H1 (cell line): ENCODE measurements around the gene TMEM30A. TPM values are rescaled to one million over a fixed set of nuclear protein-coding genes. Genes with fewer than 3 reads are reported as not detected.

Source experiments
- JUND ChIP-seq: IDR thresholded peaks from 2 replicates; pipeline ENCODE4 v1.6.1; 2011; ENCODE audit warnings: mild to moderate bottlenecking, improper control_type of control experiment, low read length
- KDM1A ChIP-seq: fragments of 200-600, 300-600 bp; sonication (generic); IDR thresholded peaks from 2 replicates; pipeline ENCODE4 v1.7.1; 2016; ENCODE audit warnings: mild to moderate bottlenecking, low read length, borderline replicate concordance
- NRF1 ChIP-seq: IDR thresholded peaks from 2 replicates; pipeline ENCODE4 v1.6.1; 2011; ENCODE audit warnings: mild to moderate bottlenecking, low read depth, low read length, improper control_type of control experiment
- PHF8 ChIP-seq: fragments of 200-600 bp; sonication (generic); conservative IDR thresholded peaks from 2 replicates; pipeline ENCODE4 v1.7.1; 2012; ENCODE audit warnings: low read depth, mild to moderate bottlenecking, inconsistent platforms, low read length, moderate library complexity
- RAD21 ChIP-seq, 2 experiments: IDR thresholded peaks in 1 of 2; conservative IDR thresholded peaks in 1 of 2; 2 replicates each; pipeline ENCODE4 v1.6.1; 2011; ENCODE audit warnings: low read depth in 2 of 2, low read length in 2 of 2, improper control_type of control experiment in 1 of 2, inconsistent platforms in 1 of 2, mild to moderate bottlenecking in 1 of 2, moderate library complexity in 1 of 2
- SIRT6 ChIP-seq: IDR thresholded peaks from one replicate; pipeline ENCODE4 v1.7.1; 2012; ENCODE audit warnings: low read length, inconsistent platforms
- SUZ12 ChIP-seq: fragments of 200-600 bp; sonication (generic); IDR thresholded peaks from 2 replicates; pipeline ENCODE4 v1.6.1; 2012; ENCODE audit warnings: mild to moderate bottlenecking, inconsistent platforms, low read length, moderate library complexity, mixed read lengths
- polyA plus RNA-seq, 7 experiments: library from polyadenylated mRNA; depleted of rRNA in 3 of 7; stranded (reverse) in 5 of 7; unstranded in 2 of 7; fragments of >200 nt in 5 of 7; fragments of 200-250 nt in 2 of 7; gene quantifications; 1 replicate in 5 of 7; 2 replicates in 1 of 7; 4 replicates in 1 of 7; pipeline versions ENCODE4 v1.2.1 to v1.2.3, GENCODE V29; 2011 to 2013; ENCODE audit warnings: missing spikeins in 2 of 7, mixed read lengths in 2 of 7
- total RNA-seq: library from RNA; stranded (reverse); fragmentation: NEBNext Ultra II Directional; extraction: Animal tissue kit (Norgen Biotek cat#: 25700); gene quantifications from 2 replicates; pipeline ENCODE4 v1.2.1, GENCODE V29; 2021

TMEM30A gene
- total and polyA plus RNA-seq, 2 of the 8 experiments (the other 6 are each of a cell fraction or from before 2014, with no cell fraction given): 10.5 to 71.0 TPM

DNA sequence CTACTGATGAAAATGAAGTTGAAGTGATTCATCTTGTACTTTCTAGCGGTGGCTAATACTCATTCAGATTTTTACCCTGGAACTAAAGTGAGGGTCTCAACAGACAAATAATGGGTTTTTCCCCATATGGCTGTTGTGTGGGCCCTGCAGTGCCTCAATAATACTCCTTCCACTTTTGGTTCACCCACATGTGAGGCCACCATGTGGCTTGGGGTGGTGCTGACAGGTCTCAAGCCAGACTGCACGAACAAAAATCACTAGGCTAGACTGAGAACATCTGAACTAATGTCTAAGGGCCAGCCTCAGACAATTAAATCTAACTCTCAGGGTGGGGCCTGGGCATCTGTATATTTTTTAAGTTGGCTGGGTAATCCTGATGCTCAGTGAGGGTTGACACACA is 70.9 kb downstream of the TMEM30A start (continued):
- TF ChIP-seq KDM1A (no peak), JUND (no peak), PHF8 (no peak), SIRT6 (no peak), SUZ12 (no peak), RAD21 (IDR thresholded peaks at IDR 0.05 in 1 of 2, conservative IDR thresholded peaks at IDR 0.05 in 1 of 2; ENCODE audit: low read depth in 2 of 2, low read length in 2 of 2) (no peak; a peak in 1 of 4 replicates), NRF1 (no peak)
- TF ChIP-seq, all 59 proteins: peak for 2
